ENCODE data around the gene ARL15. TPM values are rescaled to one million over a fixed set of nuclear protein-coding genes. Genes with fewer than 3 reads are reported as not detected.

The ARL15 gene
- total RNA-seq, 1 experiment from 2014 or later: 6.9 TPM

GRCh38 chr5:54289769-54290168 lies 20.6 kb downstream of the ARL15 start:
- CTCF ChIA-PET: no interaction called here

GRCh38 chr5:54288568-54289217 lies 21.7 kb downstream of the ARL15 start:
- Histone ChIP-seq H3K27ac (ENCODE audit: low read length) (no peak overlapping the region), H3K4me3 (ENCODE audit: low read length) (no peak overlapping the region)
- CTCF ChIA-PET: no interaction called here

More at GRCh38 chr5:54289769-54290168, 20.6 kb downstream of the ARL15 start:
- no peaks in the 10 kb centered on the region for H3F3A ChIP-seq (ENCODE audit: low read length, unreplicated experiment)
- intact Hi-C loops (cut with micrococcal nuclease): no loop called here
- H3K9me3 ChIP-seq (ENCODE audit: low read length): no peaks in the 10 kb centered on the region
- H3K36me3 ChIP-seq (ENCODE audit: low read depth, low read length): no peaks in the 10 kb centered on the region
- no peak for TF ChIP-seq EZH2phosphoT487 (IDR thresholded peaks at IDR 0.05; ENCODE audit: borderline replicate concordance, low read length)
- no peak for TF ChIP-seq EZH2 (IDR thresholded peaks at IDR 0.05; ENCODE audit: low read length, unreplicated experiment)
- no peak for TF ChIP-seq CTCF (conservative IDR thresholded peaks at IDR 0.05; ENCODE audit: low read depth, low read length)
- H3K4me2 ChIP-seq (ENCODE audit: low read length): no peak overlapping the region
- DNase-seq: no peak
- no peak overlapping the region for H3K27ac ChIP-seq (ENCODE audit: low read length)
- no peaks in the 10 kb centered on the region for H3K79me2 ChIP-seq (ENCODE audit: low read length)
- H3K4me1 ChIP-seq (ENCODE audit: insufficient read depth, low read length): no peaks in the 10 kb centered on the region
- H3K27me3 ChIP-seq (ENCODE audit: low read length): no peaks in the 10 kb centered on the region
- no peaks in the 10 kb centered on the region for H4K20me1 ChIP-seq (ENCODE audit: low read length)
- POLR2A ChIA-PET (ENCODE audit: unreplicated experiment): no interaction called here
- H3K4me3 ChIP-seq (ENCODE audit: low read length): no peak overlapping the region
- BruUV-seq (replicated peaks): no TSS peak
- H3K9me2 ChIP-seq (replicated peaks; ENCODE audit: low read length): no peaks in the 10 kb centered on the region
- H2AFZ ChIP-seq (ENCODE audit: low read length): no peak overlapping the region
- ATAC-seq: no peak
- H3K9ac ChIP-seq (ENCODE audit: low read length): no peak overlapping the region

More at GRCh38 chr5:54288568-54289217, 21.7 kb downstream of the ARL15 start:
- H3K79me2 ChIP-seq (ENCODE audit: low read length): no peaks in the 10 kb centered on the region
- POLR2A ChIA-PET (ENCODE audit: unreplicated experiment): no interaction called here
- H3K4me1 ChIP-seq (ENCODE audit: insufficient read depth, low read length): no peaks in the 10 kb centered on the region
- no peaks in the 10 kb centered on the region for H3F3A ChIP-seq (ENCODE audit: low read length, unreplicated experiment)
- TF ChIP-seq EZH2phosphoT487 (IDR thresholded peaks at IDR 0.05; ENCODE audit: borderline replicate concordance, low read length): no peak
- TF ChIP-seq CTCF (conservative IDR thresholded peaks at IDR 0.05; ENCODE audit: low read depth, low read length): no peak
- no peak for TF ChIP-seq EZH2 (IDR thresholded peaks at IDR 0.05; ENCODE audit: low read length, unreplicated experiment)
- H3K9me3 ChIP-seq (ENCODE audit: low read length): no peaks in the 10 kb centered on the region
- H3K36me3 ChIP-seq (ENCODE audit: low read depth, low read length): no peaks in the 10 kb centered on the region
- no peaks in the 10 kb centered on the region for H3K9me2 ChIP-seq (replicated peaks; ENCODE audit: low read length)
- H4K20me1 ChIP-seq (ENCODE audit: low read length): no peaks in the 10 kb centered on the region
- intact Hi-C loops (cut with micrococcal nuclease): no loop called here
- H3K9ac ChIP-seq (ENCODE audit: low read length): no peak overlapping the region
- no peak for DNase-seq
- no peak overlapping the region for H2AFZ ChIP-seq (ENCODE audit: low read length)
- H3K27me3 ChIP-seq (ENCODE audit: low read length): no peaks in the 10 kb centered on the region
- no TSS peak for BruUV-seq (replicated peaks)
- no peak overlapping the region for H3K4me2 ChIP-seq (ENCODE audit: low read length)
- no peak for ATAC-seq

Data from PC-3 (cell line).